Measurements from ENCODE around the gene FAM3C.
A peak's percentile ranks its signal among the peaks of the same experiment; 100 is the strongest.
"Not testable (repeated sequence)": the region's sequence is repeated elsewhere in the genome, so short reads cannot be mapped to it uniquely, and the experiment has no call there.

FAM3C gene

GRCh38 chr7:121438043-121438955, 42.2 kb upstream of the FAM3C start:
- H3K27ac ChIP-seq (ENCODE audit: low read length); H3K27me3 ChIP-seq (ENCODE audit: insufficient read depth, low read length, poor library complexity); H3K36me3 ChIP-seq (ENCODE audit: insufficient read depth, low read length); H3K4me3 ChIP-seq (ENCODE audit: low read depth in 1 of 2, low read length in 2 of 2); H3K79me2 ChIP-seq (ENCODE audit: insufficient read depth, low read length); H3K9ac ChIP-seq (ENCODE audit: low read depth, low read length); H4K20me1 ChIP-seq (ENCODE audit: insufficient read depth, low read length); H3K9me3 ChIP-seq (ENCODE audit: insufficient read depth, low read length, severe bottlenecking): not testable (repeated sequence)
- TF ChIP-seq CTCF (IDR thresholded peaks at IDR 0.05; ENCODE audit: borderline replicate concordance, extremely low read depth, low read length, poor library complexity, severe bottlenecking) = peak; percentile 5
- DNase-seq = peak; percentile 89
- peak overlapping the region; percentile 58 for H3K4me2 ChIP-seq (ENCODE audit: insufficient read depth, low read length)
- peak; percentile 79 for ATAC-seq (ENCODE audit: insufficient read depth, low read depth)
- peak overlapping the region; percentile 45 for H2AFZ ChIP-seq (ENCODE audit: low read depth, low read length)
- H3K4me1 ChIP-seq (ENCODE audit: insufficient read depth, low read length) = peaks cover 18% of the 10 kb centered on the region

GRCh38 chr7:121437470-121437869, 41.4 kb upstream of the FAM3C start:
- Histone ChIP-seq H3K4me1 (ENCODE audit: insufficient read depth, low read length) (peaks cover 18% of the 10 kb centered on the region), H3K9me3 (ENCODE audit: insufficient read depth, low read length, severe bottlenecking) (no peaks in the 10 kb centered on the region), H3K36me3 (ENCODE audit: insufficient read depth, low read length) (no peaks in the 10 kb centered on the region), H3K4me2 (ENCODE audit: insufficient read depth, low read length) (no peak overlapping the region), H3K27me3 (ENCODE audit: insufficient read depth, low read length, poor library complexity) (no peaks in the 10 kb centered on the region), H2AFZ (ENCODE audit: low read depth, low read length) (0 out of 2 replicates have a peak overlapping the region, but pooled peaks have one; percentile 45), H3K79me2 (ENCODE audit: insufficient read depth, low read length) (no peaks in the 10 kb centered on the region), H4K20me1 (ENCODE audit: insufficient read depth, low read length) (no peaks in the 10 kb centered on the region), H3K9ac (ENCODE audit: low read depth, low read length) (no peak overlapping the region), H3K27ac (ENCODE audit: low read length) (no peak overlapping the region), H3K4me3 (ENCODE audit: low read depth in 1 of 2, low read length in 2 of 2) (no peak overlapping the region)
- ATAC-seq (ENCODE audit: insufficient read depth, low read depth) = no peak
- no peak for DNase-seq
- TF ChIP-seq EZH2 (IDR thresholded peaks at IDR 0.05; ENCODE audit: borderline replicate concordance, low read depth, low read length, severe bottlenecking) (no peak), CTCF (IDR thresholded peaks at IDR 0.05; ENCODE audit: borderline replicate concordance, extremely low read depth, low read length, poor library complexity, severe bottlenecking) (no peak)

- DNase-seq = no peak
- no peaks in the 10 kb centered on the region for H3K27me3 ChIP-seq (ENCODE audit: insufficient read depth, low read length, poor library complexity)
Observed at GRCh38 chr7:121436688-121437087, 40.6 kb upstream of the FAM3C start.

More at GRCh38 chr7:121436688-121437087, 40.6 kb upstream of the FAM3C start:
- no peaks in the 10 kb centered on the region for H3K36me3 ChIP-seq (ENCODE audit: insufficient read depth, low read length)
- H3K4me3 ChIP-seq (ENCODE audit: low read depth in 1 of 2, low read length in 2 of 2) = no peak overlapping the region
- H3K9ac ChIP-seq (ENCODE audit: low read depth, low read length) = no peak overlapping the region
- H3K4me1 ChIP-seq (ENCODE audit: insufficient read depth, low read length) = peaks cover 18% of the 10 kb centered on the region
- no peaks in the 10 kb centered on the region for H3K79me2 ChIP-seq (ENCODE audit: insufficient read depth, low read length)
- ATAC-seq (ENCODE audit: insufficient read depth, low read depth) = no peak
- no peak overlapping the region for H3K27ac ChIP-seq (ENCODE audit: low read length)
- H3K4me2 ChIP-seq (ENCODE audit: insufficient read depth, low read length) = no peak overlapping the region
- no peak overlapping the region for H2AFZ ChIP-seq (ENCODE audit: low read depth, low read length)
- no peaks in the 10 kb centered on the region for H3K9me3 ChIP-seq (ENCODE audit: insufficient read depth, low read length, severe bottlenecking)
- TF ChIP-seq CTCF (IDR thresholded peaks at IDR 0.05; ENCODE audit: borderline replicate concordance, extremely low read depth, low read length, poor library complexity, severe bottlenecking) (no peak), EZH2 (IDR thresholded peaks at IDR 0.05; ENCODE audit: borderline replicate concordance, low read depth, low read length, severe bottlenecking) (no peak)
- H4K20me1 ChIP-seq (ENCODE audit: insufficient read depth, low read length) = no peaks in the 10 kb centered on the region

Measured in DND-41 (cell line).